Measurements from ENCODE around the gene ASIC2.

Gene ASIC2

GRCh38 chr17:33017366-33017765 is 275.7 kb downstream of the ASIC2 start:
- no peak for DNase-seq (ENCODE audit: low spot score in 2 of 2)
- Mint-ChIP-seq H3K27ac (no peak overlapping the region), H3K4me3 (no peak overlapping the region), H3K9me3 (no peaks in the 10 kb centered on the region), H3K4me1 (no peaks in the 10 kb centered on the region), H3K36me3 (no peaks in the 10 kb centered on the region)
- ATAC-seq, result no peak

GRCh38 chr17:33016920-33017319 is 276.2 kb downstream of the ASIC2 start:
- Mint-ChIP-seq H3K9me3 (no peaks in the 10 kb centered on the region), H3K4me1 (no peaks in the 10 kb centered on the region)
- no peak for ATAC-seq

GRCh38 chr17:33015716-33016346 is 277.3 kb downstream of the ASIC2 start:
- ATAC-seq, result no peak
- Mint-ChIP-seq H3K4me1 (no peaks in the 10 kb centered on the region), H3K36me3 (no peaks in the 10 kb centered on the region), H3K27ac (no peak overlapping the region), H3K4me3 (no peak overlapping the region), H3K9me3 (no peaks in the 10 kb centered on the region)
- DNase-seq (ENCODE audit: low spot score in 2 of 2), result no peak

More at GRCh38 chr17:33016920-33017319, 276.2 kb downstream of the ASIC2 start:
- H3K4me3 Mint-ChIP-seq, result no peak overlapping the region
- DNase-seq (ENCODE audit: low spot score in 2 of 2), result no peak
- no peaks in the 10 kb centered on the region for H3K36me3 Mint-ChIP-seq
- no peak overlapping the region for H3K27ac Mint-ChIP-seq

- Mint-ChIP-seq H3K27ac (no peak overlapping the region), H3K4me1 (no peaks in the 10 kb centered on the region), H3K4me3 (no peak overlapping the region), H3K36me3 (no peaks in the 10 kb centered on the region), H3K9me3 (no peaks in the 10 kb centered on the region)
- ATAC-seq (no peak), DNase-seq (ENCODE audit: low spot score in 2 of 2) (no peak)
Measured at GRCh38 chr17:33014751-33015150, 278.3 kb downstream of the ASIC2 start.

- DNase-seq (ENCODE audit: low spot score in 2 of 2) (no peak), ATAC-seq (no peak)
Measured at GRCh38 chr17:33013596-33014375, 279.3 kb downstream of the ASIC2 start.

GRCh38 chr17:33012522-33013033 is 280.5 kb downstream of the ASIC2 start:
- Mint-ChIP-seq H3K9me3 (no peaks in the 10 kb centered on the region), H3K36me3 (no peaks in the 10 kb centered on the region), H3K4me1 (no peaks in the 10 kb centered on the region), H3K27ac (no peak overlapping the region), H3K4me3 (no peak overlapping the region)
- no peak for ATAC-seq
- DNase-seq (ENCODE audit: low spot score in 2 of 2), result no peak

More at GRCh38 chr17:33013596-33014375, 279.3 kb downstream of the ASIC2 start:
- H3K4me1 Mint-ChIP-seq, result no peaks in the 10 kb centered on the region
- H3K27ac Mint-ChIP-seq, result no peak overlapping the region
- H3K36me3 Mint-ChIP-seq, result no peaks in the 10 kb centered on the region
- H3K4me3 Mint-ChIP-seq, result no peak overlapping the region
- H3K9me3 Mint-ChIP-seq, result no peaks in the 10 kb centered on the region

- H3K9me3 Mint-ChIP-seq, result no peaks in the 10 kb centered on the region
- no peak overlapping the region for H3K4me3 Mint-ChIP-seq
- H3K4me1 Mint-ChIP-seq, result no peaks in the 10 kb centered on the region
- DNase-seq (ENCODE audit: low spot score in 2 of 2) (no peak), ATAC-seq (no peak)
- no peaks in the 10 kb centered on the region for H3K36me3 Mint-ChIP-seq
- H3K27ac Mint-ChIP-seq, result no peak overlapping the region
Measured at GRCh38 chr17:33009636-33010035, 283.5 kb downstream of the ASIC2 start.

- ATAC-seq, result no peak
- no peak for DNase-seq (ENCODE audit: low spot score in 2 of 2)
Measured at GRCh38 chr17:33007186-33007585, 285.9 kb downstream of the ASIC2 start.

GRCh38 chr17:33002246-33002645 is 290.8 kb downstream of the ASIC2 start:
- Mint-ChIP-seq H3K36me3 (no peaks in the 10 kb centered on the region), H3K4me1 (peaks cover 6% of the 10 kb centered on the region), H3K27ac (no peak overlapping the region), H3K4me3 (no peak overlapping the region), H3K9me3 (no peaks in the 10 kb centered on the region)
- no peak for DNase-seq (ENCODE audit: low spot score in 2 of 2)
- no peak for ATAC-seq

More at GRCh38 chr17:33007186-33007585, 285.9 kb downstream of the ASIC2 start:
- Mint-ChIP-seq H3K4me3 (no peak overlapping the region), H3K27ac (no peak overlapping the region), H3K9me3 (no peaks in the 10 kb centered on the region), H3K4me1 (no peaks in the 10 kb centered on the region), H3K36me3 (no peaks in the 10 kb centered on the region)

- Mint-ChIP-seq H3K4me3 (no peak overlapping the region), H3K27ac (no peak overlapping the region), H3K36me3 (no peaks in the 10 kb centered on the region), H3K9me3 (no peaks in the 10 kb centered on the region), H3K4me1 (peaks cover 6% of the 10 kb centered on the region)
- ATAC-seq, result no peak
- DNase-seq (ENCODE audit: low spot score in 2 of 2), result no peak
Measured at GRCh38 chr17:32998887-32999228, 294.2 kb downstream of the ASIC2 start.

- no peaks in the 10 kb centered on the region for H3K36me3 Mint-ChIP-seq
- H3K4me3 Mint-ChIP-seq, result no peak overlapping the region
- peak; percentile 75 to 90 for DNase-seq (ENCODE audit: low spot score in 2 of 2)
- no peaks in the 10 kb centered on the region for H3K9me3 Mint-ChIP-seq
- H3K4me1 Mint-ChIP-seq, result peaks cover 6% of the 10 kb centered on the region
- no peak overlapping the region for H3K27ac Mint-ChIP-seq
- peak; percentile 66 for ATAC-seq
Measured at GRCh38 chr17:32998111-32998886, 294.8 kb downstream of the ASIC2 start.

- no peaks in the 10 kb centered on the region for H3K36me3 Mint-ChIP-seq
- no peak overlapping the region for H3K4me3 Mint-ChIP-seq
- no peak for ATAC-seq
- no peak for DNase-seq (ENCODE audit: low spot score in 2 of 2)
- peaks cover 6% of the 10 kb centered on the region for H3K4me1 Mint-ChIP-seq
- no peak overlapping the region for H3K27ac Mint-ChIP-seq
- no peaks in the 10 kb centered on the region for H3K9me3 Mint-ChIP-seq
Measured at GRCh38 chr17:32995416-32996045, 297.6 kb downstream of the ASIC2 start.

- H3K36me3 Mint-ChIP-seq, result no peaks in the 10 kb centered on the region
- DNase-seq (ENCODE audit: low spot score in 2 of 2) (no peak), ATAC-seq (peak; percentile 14)
- no peak overlapping the region for H3K4me3 Mint-ChIP-seq
- H3K4me1 Mint-ChIP-seq, result peaks cover 6% of the 10 kb centered on the region
- H3K27ac Mint-ChIP-seq, result no peak overlapping the region
- peaks cover 4% of the 10 kb centered on the region for H3K9me3 Mint-ChIP-seq
Measured at GRCh38 chr17:32993977-32994376, 299.1 kb downstream of the ASIC2 start.

- H3K36me3 Mint-ChIP-seq, result no peaks in the 10 kb centered on the region
- DNase-seq (ENCODE audit: low spot score in 2 of 2) (no peak), ATAC-seq (peak; percentile 45)
- H3K9me3 Mint-ChIP-seq, result peaks cover 9% of the 10 kb centered on the region
- H3K27ac Mint-ChIP-seq, result no peak overlapping the region
- no peaks in the 10 kb centered on the region for H3K4me1 Mint-ChIP-seq
- H3K4me3 Mint-ChIP-seq, result no peak overlapping the region
Measured at GRCh38 chr17:32992321-32993033, 300.6 kb downstream of the ASIC2 start.

Measured in stimulated activated effector memory CD8-positive, alpha-beta T cell treated with anti-CD3 and anti-CD28 coated beads, Interleukin-12 subunit alpha, Interleukin-12 subunit beta, amount 100 ng/mL, for 72 hours (primary cell).